PC-9 (cell line): ENCODE measurements around the gene MAN1A2. TPM values are rescaled to one million over a fixed set of nuclear protein-coding genes. Genes with fewer than 3 reads are reported as not detected.
A peak's percentile ranks its signal among the peaks of the same experiment; 100 is the strongest.

Experiments used
- BruUV-seq: library from RNA; stranded (reverse); fragments of 400-500 nt; replicated peaks from 2 replicates; lab custom pipeline; 2021; lab: Mats Ljungman, UMichigan
- CTCF ChIA-PET: fragments of 300-600 bp; sonication (Branson Sonifier 250); formaldehyde crosslinking; loops from one replicate; lab custom pipeline; 2022; ENCODE audit warnings: antibody characterized with exemption; lab: Charles Lee
- POLR2A ChIA-PET: fragments of 300-600 bp; sonication (Branson Sonifier 250); formaldehyde crosslinking; loops from one replicate; lab custom pipeline; 2022; ENCODE audit warnings: antibody characterized with exemption; ENCODE audit not compliant: unreplicated experiment; lab: Charles Lee
- DNase-seq, 2 experiments: peaks; one replicate each; pipeline versions ENCODE4 v3.0.0 to v3.0.0-alpha.2; 2015 to 2022; ENCODE audit warnings: mixed read lengths in 1 of 2
- H2AFZ ChIP-seq: fragments of 200-600 bp; sonication (generic); 2 replicates; pipeline ENCODE4 v1.8.1; 2017; ENCODE audit warnings: antibody characterized with exemption
- H3F3A ChIP-seq: fragments of 200-600 bp; sonication (generic); 2 replicates; pipeline ENCODE4 v1.8.1; 2017; ENCODE audit warnings: antibody characterized with exemption, mild to moderate bottlenecking, low read depth; ENCODE audit not compliant: insufficient read depth
- H3K27ac ChIP-seq: fragments of 200-600 bp; sonication (generic); 2 replicates; pipeline ENCODE4 v1.6.1; 2016; ENCODE audit warnings: mixed run types
- H3K27me3 ChIP-seq: fragments of 200-600 bp; sonication (generic); 2 replicates; pipeline ENCODE4 v1.6.1; 2016; ENCODE audit warnings: low read depth, mixed run types; ENCODE audit not compliant: insufficient read depth
- H3K36me3 ChIP-seq: fragments of 200-600 bp; sonication (generic); 2 replicates; pipeline ENCODE4 v1.6.1; 2016; ENCODE audit warnings: low read depth, mixed run types
- H3K4me1 ChIP-seq: fragments of 200-600 bp; sonication (generic); replicated peaks from 2 replicates; pipeline ENCODE4 v1.6.1; 2016; ENCODE audit warnings: mixed run types; ENCODE audit not compliant: insufficient read depth
- H3K4me2 ChIP-seq: fragments of 200-600 bp; sonication (generic); 2 replicates; pipeline ENCODE4 v1.6.1; 2017; ENCODE audit warnings: mixed run types
- H3K4me3 ChIP-seq: fragments of 200-600 bp; sonication (generic); 2 replicates; pipeline ENCODE4 v1.6.1; 2016; ENCODE audit warnings: mixed run types
- H3K79me2 ChIP-seq: fragments of 200-600 bp; sonication (generic); 2 replicates; pipeline ENCODE4 v1.6.1; 2017; ENCODE audit warnings: low read depth, mixed run types
- H3K9me2 ChIP-seq: fragments of 200-600 bp; sonication (generic); 2 replicates; pipeline ENCODE4 v1.8.1; 2017; ENCODE audit warnings: mild to moderate bottlenecking; ENCODE audit not compliant: insufficient read depth
- H3K9me3 ChIP-seq: fragments of 200-600 bp; sonication (generic); 2 replicates; pipeline ENCODE4 v1.8.1; 2016; ENCODE audit warnings: low read depth; ENCODE audit not compliant: insufficient read depth
- H4K20me1 ChIP-seq: fragments of 200-600 bp; sonication (generic); 2 replicates; pipeline ENCODE4 v1.8.1; 2017; ENCODE audit not compliant: insufficient read depth
- EZH2 ChIP-seq: fragments of 200-600 bp; sonication (generic); IDR thresholded peaks from 2 replicates; pipeline ENCODE4 v1.8.0; 2017; ENCODE audit warnings: antibody characterized with exemption, low read depth
- intact Hi-C: fragments of 100-400 bp; cut with micrococcal nuclease; formaldehyde crosslinking; loops from one replicate; pipeline ENCODE4 v1.10.0; 2022; ENCODE audit not compliant: unreplicated experiment
- total RNA-seq: library from RNA; stranded (reverse); gene quantifications from 2 replicates; pipeline ENCODE4 v1.2.3, GENCODE V29; 2021
- TF ChIP-seq, protein P1 (sequence below): fragments of 200-600 bp; sonication (generic); conservative IDR thresholded peaks from 2 replicates; pipeline ENCODE4 v1.6.1; 2017; ENCODE audit warnings: mixed run types, antibody characterized with exemption, mild to moderate bottlenecking, moderate library complexity

Gene MAN1A2
- total RNA-seq, 1 experiment from 2014 or later, result 50.3 TPM

- no peak overlapping the region for H3K4me2 ChIP-seq
- H2AFZ ChIP-seq, result no peak overlapping the region
- no peaks in the 10 kb centered on the region for H3K36me3 ChIP-seq
- no peaks in the 10 kb centered on the region; the same call in 1 of the 2 replicates for H3K9me3 ChIP-seq
- no peak for DNase-seq
- no peaks in the 10 kb centered on the region for H3K79me2 ChIP-seq
- no peaks in the 10 kb centered on the region for H3F3A ChIP-seq
- no peaks in the 10 kb centered on the region for H3K9me2 ChIP-seq
- H3K4me1 ChIP-seq, result peaks cover 8% of the 10 kb centered on the region
- BruUV-seq, result no TSS peak
- no peaks in the 10 kb centered on the region for H4K20me1 ChIP-seq
- ChIA-PET CTCF (no interaction called here), POLR2A (no interaction called here)
- intact Hi-C loops, result no loop called here
- no peaks in the 10 kb centered on the region for H3K27me3 ChIP-seq
- H3K27ac ChIP-seq, result no peak overlapping the region
- TF ChIP-seq EZH2, result no peak
- no peak overlapping the region for H3K4me3 ChIP-seq
These were observed 195.6 kb downstream of the MAN1A2 start for GRCh38 chr1:117562581-117563491.

GRCh38 chr1:117563492-117563875 lies 196.2 kb downstream of the MAN1A2 start:
- no TSS peak for BruUV-seq
- H3K9me3 ChIP-seq, result no peaks in the 10 kb centered on the region; the same call in 1 of the 2 replicates
- no peaks in the 10 kb centered on the region for H3K79me2 ChIP-seq
- no peaks in the 10 kb centered on the region for H4K20me1 ChIP-seq
- no peaks in the 10 kb centered on the region for H3K9me2 ChIP-seq
- no peak overlapping the region for H3K4me3 ChIP-seq
- no peaks in the 10 kb centered on the region for H3K36me3 ChIP-seq
- ChIA-PET CTCF (no interaction called here), POLR2A (no interaction called here)
- H2AFZ ChIP-seq, result no peak overlapping the region
- no peaks in the 10 kb centered on the region for H3K27me3 ChIP-seq
- H3K27ac ChIP-seq, result no peak overlapping the region
- DNase-seq, result no peak
- TF ChIP-seq, protein P1, sequence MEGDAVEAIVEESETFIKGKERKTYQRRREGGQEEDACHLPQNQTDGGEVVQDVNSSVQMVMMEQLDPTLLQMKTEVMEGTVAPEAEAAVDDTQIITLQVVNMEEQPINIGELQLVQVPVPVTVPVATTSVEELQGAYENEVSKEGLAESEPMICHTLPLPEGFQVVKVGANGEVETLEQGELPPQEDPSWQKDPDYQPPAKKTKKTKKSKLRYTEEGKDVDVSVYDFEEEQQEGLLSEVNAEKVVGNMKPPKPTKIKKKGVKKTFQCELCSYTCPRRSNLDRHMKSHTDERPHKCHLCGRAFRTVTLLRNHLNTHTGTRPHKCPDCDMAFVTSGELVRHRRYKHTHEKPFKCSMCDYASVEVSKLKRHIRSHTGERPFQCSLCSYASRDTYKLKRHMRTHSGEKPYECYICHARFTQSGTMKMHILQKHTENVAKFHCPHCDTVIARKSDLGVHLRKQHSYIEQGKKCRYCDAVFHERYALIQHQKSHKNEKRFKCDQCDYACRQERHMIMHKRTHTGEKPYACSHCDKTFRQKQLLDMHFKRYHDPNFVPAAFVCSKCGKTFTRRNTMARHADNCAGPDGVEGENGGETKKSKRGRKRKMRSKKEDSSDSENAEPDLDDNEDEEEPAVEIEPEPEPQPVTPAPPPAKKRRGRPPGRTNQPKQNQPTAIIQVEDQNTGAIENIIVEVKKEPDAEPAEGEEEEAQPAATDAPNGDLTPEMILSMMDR, result no peak
- no peak for TF ChIP-seq EZH2
- no peaks in the 10 kb centered on the region for H3F3A ChIP-seq
- no peak overlapping the region for H3K4me2 ChIP-seq
- intact Hi-C loops, result no loop called here
- peaks cover 8% of the 10 kb centered on the region for H3K4me1 ChIP-seq

DNA sequence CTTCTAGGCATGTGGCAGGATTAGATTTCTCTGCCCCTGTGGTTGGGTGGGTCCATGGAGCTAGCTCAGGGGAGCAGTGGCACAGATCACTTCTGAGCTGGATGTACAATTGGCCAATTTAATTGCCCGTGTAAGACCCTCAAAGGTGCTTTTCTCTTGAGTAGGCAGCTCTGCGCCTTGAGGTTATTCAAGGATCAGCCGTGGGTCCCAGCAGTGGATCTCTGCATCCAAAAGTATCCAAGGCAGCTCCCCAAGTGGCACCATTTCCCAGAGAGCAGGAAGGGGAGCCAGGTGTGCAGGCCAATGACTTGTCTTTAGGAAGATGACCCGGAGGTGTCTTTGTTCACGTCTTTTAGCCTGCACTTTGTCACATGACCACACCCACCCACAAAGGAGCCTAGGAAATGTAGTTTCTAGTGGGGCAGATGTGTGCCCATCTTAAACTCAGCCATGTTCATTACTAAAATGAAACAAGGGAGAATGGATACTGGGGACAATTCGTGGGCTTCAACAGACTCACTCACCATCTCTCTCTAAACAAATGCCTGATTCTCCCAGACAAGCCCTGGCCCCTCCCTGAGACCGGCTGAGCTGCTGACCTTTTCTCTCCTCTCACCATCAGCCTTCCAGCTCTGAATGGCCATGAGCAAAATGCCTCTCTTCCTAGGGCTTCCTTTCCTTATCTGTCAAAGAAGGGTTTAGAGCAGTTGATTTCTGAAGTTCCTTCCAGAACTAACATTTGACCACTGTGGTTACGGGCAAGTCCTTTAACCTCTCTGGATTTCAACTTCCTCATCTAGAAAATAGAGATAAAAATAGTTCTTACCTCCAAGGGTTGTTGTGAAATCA lies 197.2 kb downstream of the MAN1A2 start:
- Histone ChIP-seq H3K79me2 (no peaks in the 10 kb centered on the region), H3K4me1 (peaks cover 10% of the 10 kb centered on the region), H3K27ac (no peak overlapping the region), H3K36me3 (no peaks in the 10 kb centered on the region), H3F3A (peaks cover 1% of the 10 kb centered on the region), H3K4me2 (peak overlapping the region; percentile 25), H3K9me3 (no peaks in the 10 kb centered on the region; the same call in 1 of the 2 replicates), H4K20me1 (no peaks in the 10 kb centered on the region), H3K9me2 (no peaks in the 10 kb centered on the region), H2AFZ (no peak overlapping the region), H3K4me3 (no peak overlapping the region), H3K27me3 (no peaks in the 10 kb centered on the region)
- ChIA-PET CTCF (no interaction called here), POLR2A (no interaction called here)
- intact Hi-C loops, result no loop called here
- no peak for TF ChIP-seq EZH2
- TF ChIP-seq, protein P1, result no peak
- DNase-seq, result no peak
- no TSS peak for BruUV-seq
